Karpas-422 (cell line): ENCODE data around the gene KCNB1. TPM values are rescaled to one million over a fixed set of nuclear protein-coding genes. Genes with fewer than 3 reads are reported as not detected.

ENCODE experiments used
- DNase-seq: peaks from one replicate; pipeline ENCODE4 v3.0.0-alpha.2; 2015
- H2AFZ ChIP-seq: fragments of 200-600 bp; sonication (generic); 2 replicates; pipeline ENCODE4 v1.6.1; 2014; ENCODE audit warnings: antibody characterized with exemption, low read length, mixed read lengths
- H3K27ac ChIP-seq: fragments of 200-600 bp; sonication (generic); 2 replicates; pipeline ENCODE4 v1.5.1; 2014; ENCODE audit warnings: mild to moderate bottlenecking, low read length, moderate library complexity
- H3K27me3 ChIP-seq: fragments of 200-600 bp; sonication (generic); 2 replicates; pipeline ENCODE4 v1.6.1; 2014; ENCODE audit warnings: low read length, mixed read lengths
- H3K36me3 ChIP-seq: fragments of 200-600 bp; sonication (generic); 2 replicates; pipeline ENCODE4 v1.6.1; 2014; ENCODE audit warnings: low read length, mixed read lengths; ENCODE audit not compliant: insufficient read depth
- H3K4me1 ChIP-seq: fragments of 200-600 bp; sonication (generic); 2 replicates; pipeline ENCODE4 v1.6.1; 2014; ENCODE audit warnings: mild to moderate bottlenecking, low read length, mixed read lengths
- H3K4me2 ChIP-seq: fragments of 200-600 bp; sonication (generic); 2 replicates; pipeline ENCODE4 v1.6.1; 2014; ENCODE audit warnings: low read length, low read depth, mild to moderate bottlenecking; ENCODE audit not compliant: poor library complexity, severe bottlenecking
- H3K4me3 ChIP-seq: fragments of 200-600 bp; sonication (generic); 2 replicates; pipeline ENCODE4 v1.5.1; 2014; ENCODE audit warnings: mild to moderate bottlenecking, antibody characterized with exemption, low read length, mixed read lengths
- H3K79me2 ChIP-seq: fragments of 200-600 bp; sonication (generic); 2 replicates; pipeline ENCODE4 v1.6.1; 2014; ENCODE audit warnings: mild to moderate bottlenecking, low read length, mixed read lengths
- H3K9ac ChIP-seq: fragments of 200-600 bp; sonication (generic); 2 replicates; pipeline ENCODE4 v1.6.0; 2014; ENCODE audit warnings: low read length
- H3K9me2 ChIP-seq: fragments of 200-600 bp; sonication (generic), shearing (Covaris generic); replicated peaks from 2 replicates; pipeline ENCODE4 v1.6.0; 2014; ENCODE audit warnings: mild to moderate bottlenecking, low read length, moderate library complexity; ENCODE audit not compliant: insufficient read depth
- H3K9me3 ChIP-seq: fragments of 300-700, 200-600 bp; sonication (generic); 2 replicates; pipeline ENCODE4 v1.6.1; 2014; ENCODE audit warnings: low read length, mixed read lengths
- H4K20me1 ChIP-seq: fragments of 200-600 bp; sonication (generic); 2 replicates; pipeline ENCODE4 v1.6.1; 2014; ENCODE audit warnings: mild to moderate bottlenecking, antibody characterized with exemption, low read length, low read depth; ENCODE audit not compliant: insufficient read depth
- total RNA-seq: library from RNA; depleted of rRNA; stranded (reverse); fragments of >200 nt; shearing (Covaris generic); gene quantifications from 2 replicates; pipeline ENCODE4 v1.2.3, GENCODE V29; 2014; ENCODE audit warnings: low replicate concordance

The KCNB1 gene
- total RNA-seq, 1 experiment from 2014 or later = not detected

DNA sequence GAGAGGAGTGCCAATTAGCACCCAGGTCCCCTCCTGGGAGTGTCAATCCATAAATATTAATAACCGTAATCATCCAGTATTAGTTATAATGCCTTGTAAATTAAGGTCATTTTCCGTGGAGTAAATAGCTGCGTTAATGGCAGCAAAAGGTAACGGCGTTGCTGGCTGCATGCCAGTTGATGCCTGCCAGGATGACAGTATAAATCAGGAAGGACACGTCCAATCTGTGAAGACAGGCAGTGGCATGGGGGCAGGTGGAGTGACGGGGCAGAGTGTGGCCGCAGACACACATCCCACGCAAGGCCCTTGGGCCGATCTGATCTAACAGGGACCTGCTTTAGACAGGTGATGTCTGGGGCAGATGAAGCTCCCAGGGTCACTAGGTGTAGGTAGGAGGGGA, 49.1 kb downstream of the KCNB1 start:
- H3K9me3 ChIP-seq = no peaks in the 10 kb centered on the region
- H3K27me3 ChIP-seq = no peaks in the 10 kb centered on the region
- no peaks in the 10 kb centered on the region for H3K79me2 ChIP-seq
- H4K20me1 ChIP-seq = 0 out of 2 replicates have a peak, but pooled peaks cover 4% of the 10 kb centered on the region
- no peaks in the 10 kb centered on the region for H3K4me1 ChIP-seq
- no peak overlapping the region for H3K27ac ChIP-seq
- H3K4me3 ChIP-seq = no peak overlapping the region
- H3K9me2 ChIP-seq = no peaks in the 10 kb centered on the region
- no peak overlapping the region for H3K9ac ChIP-seq
- H3K36me3 ChIP-seq = no peaks in the 10 kb centered on the region
- H3K4me2 ChIP-seq = no peak overlapping the region
- no peak for DNase-seq
- H2AFZ ChIP-seq = no peak overlapping the region

- no peaks in the 10 kb centered on the region for H3K9me2 ChIP-seq
Observed at GRCh38 chr20:49432550-49432949, 49.9 kb downstream of the KCNB1 start.

DNA sequence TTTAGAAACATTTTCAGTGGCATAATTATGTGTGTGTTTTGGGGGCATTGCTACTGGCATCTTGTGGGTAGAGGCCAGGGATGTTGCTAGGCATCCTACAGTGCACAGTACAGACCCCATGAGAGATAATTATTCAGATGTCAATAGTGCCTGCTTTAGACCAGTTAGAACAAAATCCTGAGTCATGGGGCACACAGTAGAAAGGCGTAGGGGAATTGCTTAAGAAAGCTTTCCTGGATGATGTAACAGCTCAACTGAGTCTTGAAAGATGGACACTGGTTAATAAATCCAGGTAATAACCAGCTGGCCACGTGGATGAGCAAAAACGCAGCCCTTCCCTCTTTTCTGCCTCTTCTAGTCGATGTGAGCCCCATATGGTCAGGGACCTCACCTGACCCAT, 51.1 kb downstream of the KCNB1 start:
- H3K4me3 ChIP-seq = no peak overlapping the region
- H3K36me3 ChIP-seq = no peaks in the 10 kb centered on the region
- DNase-seq = no peak
- no peaks in the 10 kb centered on the region for H3K27me3 ChIP-seq
- 0 out of 2 replicates have a peak, but pooled peaks cover 4% of the 10 kb centered on the region for H4K20me1 ChIP-seq
- H2AFZ ChIP-seq = no peak overlapping the region
- no peaks in the 10 kb centered on the region for H3K9me2 ChIP-seq
- no peaks in the 10 kb centered on the region for H3K79me2 ChIP-seq
- H3K4me2 ChIP-seq = no peak overlapping the region
- H3K27ac ChIP-seq = no peak overlapping the region
- H3K4me1 ChIP-seq = no peaks in the 10 kb centered on the region
- no peak overlapping the region for H3K9ac ChIP-seq
- H3K9me3 ChIP-seq = no peaks in the 10 kb centered on the region

More at GRCh38 chr20:49432550-49432949, 49.9 kb downstream of the KCNB1 start:
- Histone ChIP-seq H3K4me1 (no peaks in the 10 kb centered on the region), H4K20me1 (0 out of 2 replicates have a peak, but pooled peaks cover 4% of the 10 kb centered on the region), H3K9ac (no peak overlapping the region), H3K9me3 (no peaks in the 10 kb centered on the region), H3K4me2 (no peak overlapping the region), H2AFZ (no peak overlapping the region), H3K36me3 (no peaks in the 10 kb centered on the region), H3K4me3 (no peak overlapping the region), H3K27me3 (no peaks in the 10 kb centered on the region), H3K79me2 (no peaks in the 10 kb centered on the region), H3K27ac (no peak overlapping the region)
- no peak for DNase-seq

DNA sequence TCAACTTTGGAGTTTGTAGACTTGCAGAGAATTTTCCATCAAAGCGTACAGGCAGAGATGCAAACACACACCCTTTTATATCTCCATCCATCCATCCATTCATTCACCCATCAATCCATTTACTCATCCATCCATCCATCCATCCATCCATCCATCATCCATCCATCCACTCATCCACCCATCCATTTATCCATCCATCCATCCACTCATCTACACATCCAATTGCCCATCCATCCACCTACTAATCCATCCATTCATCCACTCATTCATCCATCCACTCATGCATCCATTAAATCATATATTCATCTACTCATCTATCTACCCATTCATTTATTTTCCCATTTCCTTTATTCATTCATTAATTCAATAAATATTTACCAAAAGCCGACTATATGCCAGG, 52.1 kb downstream of the KCNB1 start:
- DNase-seq = no peak
- H4K20me1 ChIP-seq = 0 out of 2 replicates have a peak, but pooled peaks cover 4% of the 10 kb centered on the region
- H3K4me2 ChIP-seq = no peak overlapping the region
- no peak overlapping the region for H3K27ac ChIP-seq
- no peak overlapping the region for H3K4me3 ChIP-seq
- H3K9ac ChIP-seq = no peak overlapping the region
- no peaks in the 10 kb centered on the region for H3K4me1 ChIP-seq
- H3K9me3 ChIP-seq = no peaks in the 10 kb centered on the region
- H3K9me2 ChIP-seq = no peaks in the 10 kb centered on the region
- H2AFZ ChIP-seq = no peak overlapping the region
- H3K27me3 ChIP-seq = no peaks in the 10 kb centered on the region
- no peaks in the 10 kb centered on the region for H3K36me3 ChIP-seq
- H3K79me2 ChIP-seq = no peaks in the 10 kb centered on the region

DNA sequence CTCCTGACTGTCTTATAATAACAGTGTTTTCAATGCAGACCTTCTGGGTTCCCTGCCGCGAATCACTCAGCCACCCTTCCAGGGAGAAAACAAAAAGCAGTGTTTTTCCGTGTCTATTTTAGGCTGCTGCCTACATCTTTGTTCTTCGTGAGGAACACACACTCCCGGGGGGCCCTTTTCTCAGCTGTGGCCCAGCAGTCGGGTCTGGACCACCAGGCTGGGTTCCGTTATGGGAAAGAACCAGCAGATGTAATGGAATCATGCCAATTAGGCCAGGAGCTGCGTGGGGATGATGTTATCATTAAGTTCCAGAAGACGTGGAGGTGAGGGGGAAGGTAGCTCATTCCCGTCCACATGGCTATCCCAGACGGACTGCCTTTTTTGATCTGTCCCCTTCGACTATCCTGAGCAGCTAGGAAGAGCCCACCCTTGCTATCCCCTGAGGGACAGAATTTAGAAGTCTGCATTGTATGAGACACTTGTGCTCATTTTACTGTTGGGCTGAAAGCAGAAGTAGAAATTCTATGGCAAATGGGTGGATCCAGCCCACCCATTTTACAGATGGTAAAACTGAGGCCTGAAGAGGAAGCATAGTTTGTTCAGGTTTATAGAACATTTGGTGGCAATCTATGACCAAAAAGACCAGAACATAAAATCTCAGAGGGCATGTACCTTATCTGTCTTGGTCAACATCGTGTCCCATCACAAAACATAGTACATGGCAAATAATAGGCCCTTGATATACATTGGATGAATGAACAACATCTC, 54.5 kb downstream of the KCNB1 start:
- Histone ChIP-seq H3K4me2 (no peak overlapping the region), H4K20me1 (no peaks in the 10 kb centered on the region), H3K4me3 (no peak overlapping the region), H2AFZ (no peak overlapping the region), H3K9ac (no peak overlapping the region), H3K27ac (no peak overlapping the region), H3K9me2 (no peaks in the 10 kb centered on the region), H3K36me3 (no peaks in the 10 kb centered on the region), H3K79me2 (no peaks in the 10 kb centered on the region), H3K9me3 (no peaks in the 10 kb centered on the region), H3K4me1 (no peaks in the 10 kb centered on the region), H3K27me3 (no peaks in the 10 kb centered on the region)
- DNase-seq = no peak

DNA sequence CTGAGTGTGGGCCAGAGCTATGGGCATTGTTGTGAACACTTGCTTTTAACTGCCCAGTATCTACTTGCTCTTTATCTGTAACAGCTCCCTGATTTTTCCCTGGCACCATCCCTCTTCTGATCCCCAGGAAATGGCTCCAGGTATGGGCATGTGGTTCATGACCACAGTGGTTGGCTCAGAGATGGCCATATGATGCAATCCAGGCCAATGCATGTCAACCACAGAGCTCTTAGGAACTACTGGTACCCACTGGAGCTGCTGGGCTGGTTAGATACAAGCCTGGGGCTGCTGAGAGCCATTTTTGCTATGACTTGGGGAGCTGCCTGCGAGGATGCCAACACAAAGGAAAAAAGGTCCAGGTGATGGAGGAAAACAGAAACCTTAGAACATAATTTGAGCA, 55.6 kb downstream of the KCNB1 start:
- no peak overlapping the region for H3K4me2 ChIP-seq

DNA sequence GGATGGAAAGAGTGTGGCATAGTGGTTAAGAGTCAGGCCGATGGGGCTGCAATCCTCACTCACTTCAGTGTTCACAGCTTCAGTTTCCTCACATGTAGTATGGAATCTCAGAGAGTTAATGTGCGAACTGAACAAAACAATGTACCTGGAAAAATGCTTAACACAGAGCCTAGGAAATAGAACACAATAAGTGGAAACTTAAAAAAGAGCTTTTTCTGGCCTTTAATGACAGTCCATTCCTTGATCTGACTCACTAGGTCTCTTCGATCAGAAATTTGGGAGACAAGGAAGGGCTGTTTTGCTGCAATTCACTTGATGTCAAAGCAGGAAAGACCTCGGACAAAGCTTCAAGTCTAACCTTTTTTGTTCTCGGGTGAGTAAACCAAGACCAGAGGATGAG, 56.1 kb downstream of the KCNB1 start:
- DNase-seq = no peak
- no peaks in the 10 kb centered on the region for H4K20me1 ChIP-seq
- no peaks in the 10 kb centered on the region for H3K79me2 ChIP-seq
- H3K9me3 ChIP-seq = no peaks in the 10 kb centered on the region
- H3K9ac ChIP-seq = no peak overlapping the region
- H3K36me3 ChIP-seq = no peaks in the 10 kb centered on the region
- no peak overlapping the region for H3K4me2 ChIP-seq
- no peak overlapping the region for H3K27ac ChIP-seq
- no peak overlapping the region for H3K4me3 ChIP-seq
- H3K27me3 ChIP-seq = no peaks in the 10 kb centered on the region
- H3K4me1 ChIP-seq = no peaks in the 10 kb centered on the region
- no peak overlapping the region for H2AFZ ChIP-seq
- no peaks in the 10 kb centered on the region for H3K9me2 ChIP-seq

More for the DNA sequence above, 55.6 kb downstream of the KCNB1 start:
- no peak overlapping the region for H3K9ac ChIP-seq
- H3K9me3 ChIP-seq = no peaks in the 10 kb centered on the region
- no peaks in the 10 kb centered on the region for H3K36me3 ChIP-seq
- no peaks in the 10 kb centered on the region for H4K20me1 ChIP-seq
- no peak for DNase-seq
- H3K4me1 ChIP-seq = no peaks in the 10 kb centered on the region
- no peak overlapping the region for H3K4me3 ChIP-seq
- H3K27ac ChIP-seq = no peak overlapping the region
- no peaks in the 10 kb centered on the region for H3K79me2 ChIP-seq
- no peaks in the 10 kb centered on the region for H3K9me2 ChIP-seq
- no peak overlapping the region for H2AFZ ChIP-seq
- no peaks in the 10 kb centered on the region for H3K27me3 ChIP-seq

- no peak overlapping the region for H3K27ac ChIP-seq
- no peak overlapping the region for H3K4me3 ChIP-seq
- no peaks in the 10 kb centered on the region for H3K79me2 ChIP-seq
- H4K20me1 ChIP-seq = no peaks in the 10 kb centered on the region
- no peaks in the 10 kb centered on the region for H3K36me3 ChIP-seq
- H3K4me2 ChIP-seq = no peak overlapping the region
- no peaks in the 10 kb centered on the region for H3K9me2 ChIP-seq
- no peaks in the 10 kb centered on the region for H3K4me1 ChIP-seq
- H3K9me3 ChIP-seq = no peaks in the 10 kb centered on the region
- no peak overlapping the region for H2AFZ ChIP-seq
- H3K9ac ChIP-seq = no peak overlapping the region
- no peak for DNase-seq
- no peaks in the 10 kb centered on the region for H3K27me3 ChIP-seq
Observed at GRCh38 chr20:49424536-49424935, 57.9 kb downstream of the KCNB1 start.
